T-cell (primary cell): Measurements from ENCODE around the gene C17orf78. TPM values are rescaled to one million over a fixed set of nuclear protein-coding genes. Genes with fewer than 3 reads are reported as not detected.
A peak's percentile ranks its signal among the peaks of the same experiment; 100 is the strongest.
"Not testable (repeated sequence)": the region's sequence is repeated elsewhere in the genome, so short reads cannot be mapped to it uniquely, and the experiment has no call there.

Experiments used
- ATAC-seq, 4 experiments: fragments of 200-7000 bp in 3 of 4; fragments of 150-1000 bp in 1 of 4; cut with Tn5 transposase; replicated peaks in 1 of 4; 1 replicate in 3 of 4; 2 replicates in 1 of 4; pipeline ENCODE4 v1.10.0; 2021; ENCODE audit warnings: moderate library complexity in 3 of 4, mild to moderate bottlenecking in 2 of 4, moderate number of reproducible peaks in 1 of 4
- CTCF ChIA-PET, 2 donors: fragments of 300-600 bp; sonication (Branson Sonifier 250); formaldehyde crosslinking; loops; one replicate each; lab custom pipeline; 2022; ENCODE audit warnings: antibody characterized with exemption in 2 of 2; lab: Charles Lee
- POLR2A ChIA-PET, 2 donors: fragments of 300-600 bp; sonication (Branson Sonifier 250); formaldehyde crosslinking; loops; one replicate each; lab custom pipeline; 2022; ENCODE audit warnings: antibody characterized with exemption in 2 of 2; lab: Charles Lee
- DNase-seq, 35 experiments: peaks; one replicate each; pipeline versions ENCODE4 v3.0.0 to v3.0.0-alpha.2; 2013 to 2023
- H3K27ac ChIP-seq: one replicate; pipeline ENCODE4 v1.5.1; 2013; ENCODE audit warnings: low read length
- H3K27me3 ChIP-seq, 2 experiments: replicated peaks in 1 of 2; 1 replicate in 1 of 2; 2 replicates in 1 of 2; pipeline versions ENCODE4 v1.6.1 to v1.7.0; 2013; ENCODE audit warnings: low read length in 1 of 2, mixed read lengths in 1 of 2; ENCODE audit not compliant: control insufficient read depth in 2 of 2, insufficient read depth in 2 of 2; ENCODE audit errors: extremely low read depth in 1 of 2
- H3K36me3 ChIP-seq, 2 donors: 1 replicate in 1 of 2; 2 replicates in 1 of 2; pipeline versions ENCODE4 v1.6.1 to v1.7.0; 2013; ENCODE audit warnings: low read length in 1 of 2; ENCODE audit not compliant: control insufficient read depth in 2 of 2, insufficient read depth in 1 of 2; ENCODE audit errors: extremely low read depth in 1 of 2
- H3K4me1 ChIP-seq, 2 experiments: 1 replicate in 1 of 2; 2 replicates in 1 of 2; pipeline versions ENCODE4 v1.6.1 to v1.7.0; 2013; ENCODE audit warnings: low read length in 2 of 2, mixed read lengths in 1 of 2; ENCODE audit not compliant: insufficient read depth in 2 of 2, control insufficient read depth in 1 of 2; ENCODE audit errors: extremely low read depth in 1 of 2
- H3K4me3 ChIP-seq, 2 donors: 1 replicate in 1 of 2; 2 replicates in 1 of 2; pipeline versions ENCODE4 v1.5.1 to v1.7.0; 2013; ENCODE audit warnings: mild to moderate bottlenecking in 2 of 2, low read length in 1 of 2, moderate library complexity in 1 of 2; ENCODE audit not compliant: control insufficient read depth in 1 of 2; ENCODE audit errors: extremely low read depth in 1 of 2
- H3K9me3 ChIP-seq: 2 replicates; pipeline ENCODE4 v1.7.0; 2013
- H3K27ac Mint-ChIP-seq, 2 donors: one replicate each; pipeline ENCODE4 v1.8.0; 2020 to 2021; ENCODE audit warnings: mild to moderate bottlenecking in 2 of 2, mixed read lengths in 2 of 2
- H3K27me3 Mint-ChIP-seq, 2 donors: one replicate each; pipeline ENCODE4 v1.8.0; 2021 to 2022; ENCODE audit warnings: mixed read lengths in 2 of 2
- H3K36me3 Mint-ChIP-seq: one replicate; pipeline ENCODE4 v1.8.0; 2021; ENCODE audit warnings: mixed read lengths
- H3K4me1 Mint-ChIP-seq, 3 donors: one replicate each; pipeline ENCODE4 v1.8.0; 2020 to 2022; ENCODE audit warnings: mixed read lengths in 3 of 3, mild to moderate bottlenecking in 1 of 3
- H3K4me3 Mint-ChIP-seq, 3 donors: one replicate each; pipeline ENCODE4 v1.8.0; 2020 to 2022; ENCODE audit warnings: mild to moderate bottlenecking in 3 of 3, mixed read lengths in 3 of 3, moderate library complexity in 3 of 3
- H3K9me3 Mint-ChIP-seq, 3 donors: one replicate each; pipeline ENCODE4 v1.8.0; 2020 to 2022; ENCODE audit warnings: mixed read lengths in 3 of 3
- WGBS: methylation state at CpG from one replicate; pipeline ENCODE4 v1.1.5; 2013; ENCODE audit warnings: missing lambda C conversion rate; ENCODE audit not compliant: insufficient coverage; 5-methylcytosine and 5-hydroxymethylcytosine counted together
- total RNA-seq, 35 experiments: library from RNA in 6 of 35; stranded (reverse) in 6 of 35; fragments of 120-200 nt in 1 of 35; gene quantifications; one replicate each; pipeline versions ENCODE4 v1.2.1 to v1.2.4 and lab custom pipeline; 2013 to 2026

C17orf78 gene
- total RNA-seq, 5 donors from 2014 or later (not counting 1 experiment from before 2014, with no cell fraction given) = not detected

GRCh38 chr17:37344519-37344918, 31.3 kb upstream of the C17orf78 start:
- ATAC-seq (no peak), DNase-seq (no peak)
- Histone ChIP-seq H3K27ac (no peak overlapping the region), H3K27me3 (no peaks in the 10 kb centered on the region), H3K4me3 (no peak overlapping the region), H3K36me3 (no peaks in the 10 kb centered on the region), H3K9me3 (no peaks in the 10 kb centered on the region), H3K4me1 (no peaks in the 10 kb centered on the region)
- Mint-ChIP-seq H3K4me1 (peaks cover 0 to 4% (median 0%) of the 10 kb centered on the region in 3 donors), H3K4me3 (no peak overlapping the region), H3K36me3 (peaks cover 18% of the 10 kb centered on the region), H3K9me3 (no peaks in the 10 kb centered on the region), H3K27me3 (no peaks in the 10 kb centered on the region), H3K27ac (no peak overlapping the region)
- ChIA-PET POLR2A (no interaction called here), CTCF (interaction anchor here in 1 of 2 donors (0.6 kb wide), 1 partner anchor 363 kb away, joined by 3 read pairs; no protein-coding TSS in a partner anchor)
- WGBS = no CpG with 5 or more reads among the region's 4 CpGs

DNA sequence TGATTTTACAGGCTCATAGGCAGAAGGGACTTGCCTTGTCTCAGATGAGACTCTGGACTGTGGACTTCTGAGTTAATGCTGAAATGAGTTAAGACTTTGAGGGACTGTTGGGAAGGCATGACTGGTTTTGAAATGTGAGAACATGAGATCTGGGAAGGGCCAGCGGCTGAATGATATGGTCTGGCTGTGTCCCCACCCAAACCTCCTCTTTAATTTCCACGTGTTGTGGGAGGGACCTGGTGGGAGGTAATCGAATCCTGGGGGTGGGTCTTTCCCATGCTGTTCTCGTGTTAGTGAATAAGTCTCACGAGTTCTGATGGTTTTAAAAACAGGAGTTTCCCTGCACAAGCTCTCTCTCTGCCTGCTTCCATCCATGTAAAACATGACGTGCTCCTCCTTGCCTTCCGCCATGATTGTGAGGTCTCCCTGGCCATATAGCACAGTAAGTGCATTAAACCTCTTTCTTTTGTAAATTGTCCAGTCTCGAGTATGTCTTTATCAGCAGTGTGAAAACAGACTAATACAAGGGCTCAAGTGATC, 28.9 kb upstream of the C17orf78 start:
- H3K9me3 ChIP-seq, H3K4me3 Mint-ChIP-seq, CTCF ChIA-PET, H3K27ac ChIP-seq, H3K27ac Mint-ChIP-seq, H3K27me3 Mint-ChIP-seq, DNase-seq, H3K36me3 ChIP-seq, H3K4me1 Mint-ChIP-seq, H3K4me1 ChIP-seq, POLR2A ChIA-PET, H3K9me3 Mint-ChIP-seq, H3K4me3 ChIP-seq, ATAC-seq, H3K27me3 ChIP-seq: not testable (repeated sequence)
- 90% methylated on average over 4 of the region's 8 CpGs for WGBS
- peaks cover 18% of the 10 kb centered on the region for H3K36me3 Mint-ChIP-seq

GRCh38 chr17:37356796-37357569, 18.8 kb upstream of the C17orf78 start:
- H3K9me3 ChIP-seq, H3K36me3 ChIP-seq, H3K9me3 Mint-ChIP-seq, ATAC-seq, POLR2A ChIA-PET, CTCF ChIA-PET, H3K27me3 ChIP-seq, H3K4me3 ChIP-seq, H3K27ac ChIP-seq, H3K36me3 Mint-ChIP-seq, DNase-seq, H3K27me3 Mint-ChIP-seq: not testable (repeated sequence)
- H3K4me1 Mint-ChIP-seq = peaks cover 18 to 24% (median 20%) of the 10 kb centered on the region in 3 donors
- peak overlapping the region in 1 of 2 donors; percentile 39 for H3K27ac Mint-ChIP-seq
- peak overlapping the region in 2 of 3 donors; percentile 75 to 84 for H3K4me3 Mint-ChIP-seq
- WGBS = 96% methylated on average over 9 of the region's 12 CpGs
- H3K4me1 ChIP-seq = peaks cover 12 to 14% of the 10 kb centered on the region in 2 experiments

GRCh38 chr17:37358098-37358829, 17.5 kb upstream of the C17orf78 start:
- ATAC-seq = peak in 1 of 4 experiments; percentile 10
- WGBS = 16% methylated on average over 9 of the region's 21 CpGs
- peak overlapping the region; percentile 75 to 84 (median 77) for H3K4me3 Mint-ChIP-seq
- ChIA-PET POLR2A (interaction anchor here (0.5 to 0.6 kb wide), 5 partner anchors 12 to 757 kb away, joined by 3 to 10 read pairs (median 3); no protein-coding TSS in a partner anchor), CTCF (interaction anchor here in 1 of 2 donors (0.7 to 1.4 kb wide), 5 partner anchors 15 to 49 kb away, joined by 4 to 10 read pairs (median 4); partner anchors contain the start of genes ACACA, C17orf78 and TADA2A)
- no peaks in the 10 kb centered on the region for H3K36me3 Mint-ChIP-seq
- H3K27ac Mint-ChIP-seq = peak overlapping the region; percentile 71 to 80
- Histone ChIP-seq H3K27ac (peak overlapping the region; percentile 28), H3K4me3 (peak overlapping the region; percentile 70 to 82), H3K27me3 (no peaks in the 10 kb centered on the region), H3K36me3 (no peaks in the 10 kb centered on the region), H3K9me3 (no peaks in the 10 kb centered on the region), H3K4me1 (peaks cover 12 to 14% of the 10 kb centered on the region in 2 experiments)
- DNase-seq = peak in 18 of 35 experiments; percentile 1 to 33 (median 3)
- peaks cover 18 to 24% (median 20%) of the 10 kb centered on the region in 3 donors for H3K4me1 Mint-ChIP-seq
- H3K27me3 Mint-ChIP-seq = no peaks in the 10 kb centered on the region
- no peaks in the 10 kb centered on the region for H3K9me3 Mint-ChIP-seq

- POLR2A ChIA-PET = interaction anchor here (0.5 to 0.7 kb wide), 7 partner anchors 11 to 792 kb away, joined by 3 to 10 read pairs (median 4); no protein-coding TSS in a partner anchor
These were observed 16.7 kb upstream of the C17orf78 start for GRCh38 chr17:37358830-37359681.

More at GRCh38 chr17:37358830-37359681, 16.7 kb upstream of the C17orf78 start:
- no peaks in the 10 kb centered on the region for H3K36me3 ChIP-seq
- peaks cover 18 to 24% (median 20%) of the 10 kb centered on the region in 3 donors for H3K4me1 Mint-ChIP-seq
- CTCF ChIA-PET = interaction anchor here (0.5 to 1.4 kb wide), 8 partner anchors 15 to 1452 kb away, joined by 3 to 10 read pairs (median 4); partner anchors contain the start of genes ACACA (in 1 of the 2), C17orf78 (in 1 of the 2) and TADA2A (in 1 of the 2)
- H3K27ac ChIP-seq = peak overlapping the region; percentile 69
- H3K4me3 Mint-ChIP-seq = peak overlapping the region; percentile 75 to 84 (median 77)
- peak; percentile 62 to 95 (median 89) for DNase-seq
- H3K27me3 Mint-ChIP-seq = no peaks in the 10 kb centered on the region
- no peak overlapping the region for H3K27ac Mint-ChIP-seq
- no peaks in the 10 kb centered on the region for H3K9me3 Mint-ChIP-seq
- peaks cover 12 to 14% of the 10 kb centered on the region in 2 experiments for H3K4me1 ChIP-seq
- peak; percentile 92 to 95 (median 94) for ATAC-seq
- peak overlapping the region; percentile 70 to 82 for H3K4me3 ChIP-seq
- no peaks in the 10 kb centered on the region for H3K27me3 ChIP-seq
- H3K36me3 Mint-ChIP-seq = no peaks in the 10 kb centered on the region
- WGBS = under 1% methylated on average over 80 of the region's 88 CpGs
- H3K9me3 ChIP-seq = no peaks in the 10 kb centered on the region
